Measurements from ENCODE around the gene DIAPH2.

DNA sequence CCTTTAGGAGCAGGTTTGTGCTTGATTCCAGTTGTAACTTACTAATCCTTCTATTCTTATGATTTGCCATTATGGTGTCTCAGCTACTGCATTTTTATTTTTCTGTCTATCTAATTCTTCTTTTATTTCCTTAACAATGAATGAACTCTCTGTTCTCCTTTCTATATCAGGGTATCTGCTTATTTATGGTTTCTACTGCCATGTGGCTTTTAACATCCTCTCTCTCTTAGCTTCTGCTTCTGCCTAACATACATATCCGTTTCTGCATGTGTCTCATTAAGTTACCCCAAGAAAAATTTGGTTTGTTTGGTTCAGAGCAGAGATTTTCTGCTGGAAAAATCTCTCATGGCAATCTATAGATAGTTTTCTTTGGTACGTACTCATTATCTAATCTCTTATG, 813.5 kb downstream of the DIAPH2 start:
- TF ChIP-seq, protein P1, sequence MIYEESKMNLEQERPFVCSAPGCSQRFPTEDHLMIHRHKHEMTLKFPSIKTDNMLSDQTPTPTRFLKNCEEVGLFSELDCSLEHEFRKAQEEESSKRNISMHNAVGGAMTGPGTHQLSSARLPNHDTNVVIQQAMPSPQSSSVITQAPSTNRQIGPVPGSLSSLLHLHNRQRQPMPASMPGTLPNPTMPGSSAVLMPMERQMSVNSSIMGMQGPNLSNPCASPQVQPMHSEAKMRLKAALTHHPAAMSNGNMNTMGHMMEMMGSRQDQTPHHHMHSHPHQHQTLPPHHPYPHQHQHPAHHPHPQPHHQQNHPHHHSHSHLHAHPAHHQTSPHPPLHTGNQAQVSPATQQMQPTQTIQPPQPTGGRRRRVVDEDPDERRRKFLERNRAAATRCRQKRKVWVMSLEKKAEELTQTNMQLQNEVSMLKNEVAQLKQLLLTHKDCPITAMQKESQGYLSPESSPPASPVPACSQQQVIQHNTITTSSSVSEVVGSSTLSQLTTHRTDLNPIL (CRISPR knock-in tag; IDR thresholded peaks at IDR 0.05; ENCODE audit: low read depth): no peak
- TF ChIP-seq, protein P2, sequence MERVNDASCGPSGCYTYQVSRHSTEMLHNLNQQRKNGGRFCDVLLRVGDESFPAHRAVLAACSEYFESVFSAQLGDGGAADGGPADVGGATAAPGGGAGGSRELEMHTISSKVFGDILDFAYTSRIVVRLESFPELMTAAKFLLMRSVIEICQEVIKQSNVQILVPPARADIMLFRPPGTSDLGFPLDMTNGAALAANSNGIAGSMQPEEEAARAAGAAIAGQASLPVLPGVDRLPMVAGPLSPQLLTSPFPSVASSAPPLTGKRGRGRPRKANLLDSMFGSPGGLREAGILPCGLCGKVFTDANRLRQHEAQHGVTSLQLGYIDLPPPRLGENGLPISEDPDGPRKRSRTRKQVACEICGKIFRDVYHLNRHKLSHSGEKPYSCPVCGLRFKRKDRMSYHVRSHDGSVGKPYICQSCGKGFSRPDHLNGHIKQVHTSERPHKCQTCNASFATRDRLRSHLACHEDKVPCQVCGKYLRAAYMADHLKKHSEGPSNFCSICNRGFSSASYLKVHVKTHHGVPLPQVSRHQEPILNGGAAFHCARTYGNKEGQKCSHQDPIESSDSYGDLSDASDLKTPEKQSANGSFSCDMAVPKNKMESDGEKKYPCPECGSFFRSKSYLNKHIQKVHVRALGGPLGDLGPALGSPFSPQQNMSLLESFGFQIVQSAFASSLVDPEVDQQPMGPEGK (CRISPR knock-in tag; IDR thresholded peaks at IDR 0.05; ENCODE audit: borderline replicate concordance): no peak
- TF ChIP-seq RARB (CRISPR knock-in tag; IDR thresholded peaks at IDR 0.05): no peak
- TF ChIP-seq CSDC2 (CRISPR knock-in tag; IDR thresholded peaks at IDR 0.05): no peak
- no peak for TF ChIP-seq ZNF70 (CRISPR knock-in tag; IDR thresholded peaks at IDR 0.05)
- no peak for TF ChIP-seq BACH2 (CRISPR knock-in tag; IDR thresholded peaks at IDR 0.05; ENCODE audit: borderline replicate concordance)
- no peak for TF ChIP-seq CSRNP3 (CRISPR knock-in tag; IDR thresholded peaks at IDR 0.05)
- TF ChIP-seq TCF4 (CRISPR knock-in tag; IDR thresholded peaks at IDR 0.05; ENCODE audit: borderline replicate concordance): no peak
- TF ChIP-seq SNAI2 (CRISPR knock-in tag; IDR thresholded peaks at IDR 0.05): no peak
- TF ChIP-seq ZFP3 (CRISPR knock-in tag; IDR thresholded peaks at IDR 0.05): no peak
- TF ChIP-seq, protein P3, sequence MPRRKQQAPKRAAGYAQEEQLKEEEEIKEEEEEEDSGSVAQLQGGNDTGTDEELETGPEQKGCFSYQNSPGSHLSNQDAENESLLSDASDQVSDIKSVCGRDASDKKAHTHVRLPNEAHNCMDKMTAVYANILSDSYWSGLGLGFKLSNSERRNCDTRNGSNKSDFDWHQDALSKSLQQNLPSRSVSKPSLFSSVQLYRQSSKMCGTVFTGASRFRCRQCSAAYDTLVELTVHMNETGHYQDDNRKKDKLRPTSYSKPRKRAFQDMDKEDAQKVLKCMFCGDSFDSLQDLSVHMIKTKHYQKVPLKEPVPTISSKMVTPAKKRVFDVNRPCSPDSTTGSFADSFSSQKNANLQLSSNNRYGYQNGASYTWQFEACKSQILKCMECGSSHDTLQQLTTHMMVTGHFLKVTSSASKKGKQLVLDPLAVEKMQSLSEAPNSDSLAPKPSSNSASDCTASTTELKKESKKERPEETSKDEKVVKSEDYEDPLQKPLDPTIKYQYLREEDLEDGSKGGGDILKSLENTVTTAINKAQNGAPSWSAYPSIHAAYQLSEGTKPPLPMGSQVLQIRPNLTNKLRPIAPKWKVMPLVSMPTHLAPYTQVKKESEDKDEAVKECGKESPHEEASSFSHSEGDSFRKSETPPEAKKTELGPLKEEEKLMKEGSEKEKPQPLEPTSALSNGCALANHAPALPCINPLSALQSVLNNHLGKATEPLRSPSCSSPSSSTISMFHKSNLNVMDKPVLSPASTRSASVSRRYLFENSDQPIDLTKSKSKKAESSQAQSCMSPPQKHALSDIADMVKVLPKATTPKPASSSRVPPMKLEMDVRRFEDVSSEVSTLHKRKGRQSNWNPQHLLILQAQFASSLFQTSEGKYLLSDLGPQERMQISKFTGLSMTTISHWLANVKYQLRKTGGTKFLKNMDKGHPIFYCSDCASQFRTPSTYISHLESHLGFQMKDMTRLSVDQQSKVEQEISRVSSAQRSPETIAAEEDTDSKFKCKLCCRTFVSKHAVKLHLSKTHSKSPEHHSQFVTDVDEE (CRISPR knock-in tag; IDR thresholded peaks at IDR 0.05): no peak
- no peak for TF ChIP-seq ZC3H10 (CRISPR knock-in tag; IDR thresholded peaks at IDR 0.05)
- TF ChIP-seq ZFP30 (CRISPR knock-in tag; IDR thresholded peaks at IDR 0.05): no peak
- no peak for TF ChIP-seq ISL1 (CRISPR knock-in tag; IDR thresholded peaks at IDR 0.05)
